Measurements from ENCODE around the gene ZPBP2.

The ZPBP2 gene

GRCh38 chr17:39919087-39919683 lies 51.2 kb downstream of the ZPBP2 start:
- DNase-seq = no peak

GRCh38 chr17:39920218-39921210 lies 52.5 kb downstream of the ZPBP2 start:
- DNase-seq = no peak

DNA sequence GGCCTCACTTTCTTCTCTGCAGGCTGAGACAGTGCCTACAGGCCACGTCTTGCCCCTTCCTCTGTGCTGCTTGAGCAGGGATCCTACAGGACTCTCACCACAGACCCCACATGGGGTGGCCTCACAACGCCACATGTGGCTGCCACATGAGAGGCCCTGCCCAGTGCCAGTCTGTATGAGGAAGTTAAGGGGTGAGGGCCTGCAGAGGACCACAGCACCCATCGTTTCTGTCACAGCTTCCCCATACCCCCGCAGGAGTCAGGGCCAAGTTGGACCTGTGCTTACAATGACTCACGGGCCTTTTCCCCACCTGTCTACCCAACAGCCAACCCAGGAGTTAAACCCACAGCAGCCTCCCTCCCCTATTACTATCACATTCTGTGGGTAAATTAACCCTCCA lies 53.3 kb downstream of the ZPBP2 start:
- no peak for DNase-seq

DNA sequence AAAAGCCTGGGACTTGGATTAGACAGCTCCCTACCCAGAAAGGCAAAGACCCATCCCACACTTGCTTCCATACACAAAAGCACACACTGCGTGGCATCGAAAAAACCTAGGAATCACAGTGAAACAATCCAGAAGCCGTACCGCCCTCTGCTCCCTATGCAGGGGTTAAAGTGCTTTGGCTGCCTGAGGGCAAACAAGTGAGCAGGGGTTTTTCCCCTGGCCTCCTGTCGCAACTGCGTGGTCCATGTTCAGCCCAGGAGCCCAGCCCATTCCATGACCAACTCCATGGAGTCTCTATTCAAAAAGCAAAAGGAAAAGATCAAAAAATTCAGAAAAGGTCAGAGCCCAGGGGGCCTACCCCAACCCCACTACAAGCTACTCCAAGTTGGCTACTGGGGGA lies 54.0 kb downstream of the ZPBP2 start:
- no peak for DNase-seq

- DNase-seq = no peak
These were observed 55.2 kb downstream of the ZPBP2 start for GRCh38 chr17:39923230-39923629.

DNA sequence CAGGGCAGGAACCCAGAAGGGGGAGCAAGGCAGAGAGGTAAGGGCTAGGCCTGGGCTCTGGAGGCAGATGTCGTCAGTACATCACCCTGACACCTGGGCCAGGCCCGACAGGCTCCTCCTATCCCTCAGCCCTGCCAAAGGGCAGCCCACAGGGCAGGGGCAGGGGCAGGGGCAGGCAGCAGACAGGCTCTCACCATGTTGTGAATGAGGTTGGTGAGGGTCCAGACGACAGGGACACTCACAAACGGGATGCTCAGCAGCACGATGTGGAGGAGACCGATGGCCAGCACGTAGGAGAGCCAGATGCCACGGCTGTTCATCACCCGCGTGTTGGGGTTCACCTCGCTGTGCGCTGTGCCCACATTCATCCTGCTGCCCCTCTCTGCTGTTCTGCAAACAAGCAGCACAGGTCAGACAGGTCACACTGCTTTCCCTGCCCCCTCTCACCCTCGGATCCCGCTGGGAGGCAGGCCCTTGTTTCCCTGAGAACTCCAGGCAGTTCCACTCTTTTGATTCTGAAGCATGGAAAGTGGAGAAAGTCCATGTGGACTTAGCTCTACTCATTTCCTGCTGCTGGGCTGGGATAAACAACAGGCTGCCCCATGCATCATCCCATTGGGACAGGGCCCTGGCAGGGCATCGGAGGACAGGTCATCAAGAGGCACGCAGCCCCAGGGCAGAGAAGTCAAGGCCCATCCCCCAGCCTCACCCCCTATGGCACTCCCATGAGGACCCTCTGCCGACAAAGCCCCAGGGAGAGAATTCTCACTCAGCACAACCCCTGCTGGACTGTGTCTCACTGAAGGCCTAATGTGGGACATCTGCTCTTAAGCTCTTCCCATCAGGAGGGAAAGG lies 56.1 kb downstream of the ZPBP2 start:
- DNase-seq = no peak

DNA sequence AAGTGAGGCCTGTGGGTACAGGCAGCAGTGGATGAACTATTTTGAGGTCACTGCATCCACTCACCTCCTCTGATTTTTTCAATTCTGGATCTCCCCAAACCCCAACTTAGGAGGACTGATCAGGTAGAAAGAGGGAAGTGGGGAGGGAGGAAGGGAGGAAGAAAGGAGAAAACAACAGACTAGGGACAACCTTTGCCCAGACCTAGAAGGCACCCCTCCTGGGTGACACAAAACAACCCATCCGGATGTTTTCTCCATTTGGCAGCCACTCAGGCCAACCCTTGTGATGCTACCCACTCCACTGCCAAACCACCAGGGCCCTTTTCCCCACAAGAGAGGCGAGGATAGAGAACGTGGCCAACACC lies 56.7 kb downstream of the ZPBP2 start:
- DNase-seq = no peak

DNA sequence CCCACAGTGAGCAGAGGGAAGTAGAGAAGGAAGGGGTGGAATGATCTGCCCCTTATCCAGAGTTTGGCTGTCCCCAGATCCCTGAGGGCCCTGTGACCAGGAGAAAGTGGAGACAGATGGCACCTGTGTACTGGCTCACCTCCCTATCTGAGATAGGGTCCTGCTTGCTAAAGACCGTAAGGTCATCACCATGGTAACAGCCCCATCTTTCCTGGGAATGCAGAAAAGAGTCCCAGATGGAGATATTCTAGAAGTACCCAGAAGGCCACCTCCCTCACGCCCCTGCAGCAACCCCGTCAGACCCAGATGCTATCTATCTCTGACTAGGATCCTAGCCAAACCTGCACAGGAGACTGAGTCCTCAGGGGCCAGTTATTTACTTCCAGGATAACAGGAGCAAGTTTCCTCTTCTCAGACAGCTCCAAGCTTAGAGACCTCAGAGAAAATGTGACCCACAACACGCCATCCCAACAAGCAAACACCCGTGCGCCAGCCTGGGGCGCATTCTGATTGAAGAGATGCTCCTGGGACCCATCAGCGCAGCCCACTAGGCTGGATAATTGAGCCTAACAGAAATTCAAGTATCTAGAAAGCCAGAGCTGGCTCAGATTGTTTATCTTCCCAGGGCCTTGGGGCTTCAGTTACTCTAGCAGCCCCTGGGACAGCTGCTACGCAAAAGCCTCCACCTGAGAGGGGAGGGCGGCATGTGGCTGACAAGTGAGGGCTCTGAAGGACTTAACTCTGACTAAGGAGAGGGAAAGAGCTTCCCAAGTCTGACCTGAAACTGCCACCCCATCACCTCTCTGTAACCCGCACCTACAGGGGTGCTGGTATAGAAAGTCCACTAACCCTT lies 57.5 kb downstream of the ZPBP2 start:
- DNase-seq = no peak

DNA sequence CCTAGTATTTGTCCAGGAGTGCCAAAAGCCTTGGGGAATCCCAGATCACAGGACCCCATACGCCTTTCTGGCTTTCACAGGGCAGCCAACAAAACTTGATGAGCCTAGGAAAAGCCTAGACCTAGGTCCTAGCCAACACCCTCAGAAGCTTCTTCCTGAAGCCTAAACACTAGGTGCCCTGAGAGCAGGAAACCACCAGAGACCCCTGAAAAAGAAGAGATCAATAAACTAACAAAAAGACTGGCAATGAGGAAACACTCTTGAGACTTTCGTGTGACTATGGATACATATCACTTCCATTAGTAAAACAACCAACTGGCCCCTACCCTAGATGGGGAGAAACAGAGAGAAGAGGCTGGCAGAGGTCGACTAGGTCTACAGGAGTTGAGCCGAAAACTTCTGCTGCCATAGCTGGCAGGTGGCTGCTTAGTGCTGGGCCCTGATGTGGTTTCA lies 58.2 kb downstream of the ZPBP2 start:
- no peak for DNase-seq

DNA sequence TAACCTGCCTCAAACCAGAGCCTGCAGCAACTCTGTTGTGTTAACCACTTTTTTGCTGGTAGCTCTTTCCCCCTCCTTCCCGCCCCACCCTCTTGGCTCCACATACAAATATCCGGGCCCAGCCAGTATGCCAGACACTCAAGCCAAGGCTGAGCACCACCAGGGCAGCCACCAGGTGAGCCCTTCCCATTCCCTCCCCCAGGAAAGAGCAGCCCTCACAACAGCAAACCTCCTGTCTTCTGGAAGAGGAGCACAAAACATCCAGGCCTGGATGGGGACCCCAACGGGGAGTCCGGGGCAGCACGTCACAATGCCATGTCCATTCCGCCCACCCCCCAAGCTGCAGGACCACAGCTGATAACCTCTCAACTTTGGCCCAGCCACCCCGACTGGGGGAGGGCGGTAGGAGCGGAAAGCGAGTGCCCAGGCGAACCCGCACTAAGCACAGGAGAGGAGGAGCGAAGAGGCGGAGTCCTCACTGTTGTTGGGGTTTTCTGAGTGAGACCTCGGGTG lies 58.6 kb downstream of the ZPBP2 start:
- DNase-seq = peak; percentile 62

Measured in NK-92 treated with Interleukin-12 subunit alpha and Interleukin-12 subunit beta, amount 100 ng/mL, for 24 hours (cell line).